Chondrocyte (in vitro differentiated cells): ENCODE measurements around the gene TMPRSS4. TPM values are rescaled to one million over a fixed set of nuclear protein-coding genes. Genes with fewer than 3 reads are reported as not detected.

Experiments used
- DNase-seq: peaks from one replicate; pipeline ENCODE4 v3.0.0; 2021; ENCODE audit warnings: mixed read lengths, low spot score
- H3K27ac Mint-ChIP-seq: one replicate; pipeline ENCODE4 v1.8.0; 2021; ENCODE audit warnings: mild to moderate bottlenecking, moderate library complexity, mixed read lengths; ENCODE audit not compliant: unreplicated experiment
- H3K27me3 Mint-ChIP-seq: 2 replicates; pipeline ENCODE4 v1.8.0; 2021; ENCODE audit warnings: low read depth, mixed read lengths
- H3K36me3 Mint-ChIP-seq: 2 replicates; pipeline ENCODE4 v1.8.0; 2021; ENCODE audit warnings: low read depth, mixed read lengths
- H3K4me1 Mint-ChIP-seq: 2 replicates; pipeline ENCODE4 v1.8.0; 2021; ENCODE audit warnings: low read depth, mild to moderate bottlenecking, mixed read lengths
- H3K4me3 Mint-ChIP-seq: one replicate; pipeline ENCODE4 v1.8.0; 2021; ENCODE audit warnings: mild to moderate bottlenecking, moderate library complexity, mixed read lengths; ENCODE audit not compliant: unreplicated experiment
- H3K9me3 Mint-ChIP-seq: 2 replicates; pipeline ENCODE4 v1.8.0; 2021; ENCODE audit warnings: low read depth, mixed read lengths
- total RNA-seq: library from RNA; stranded (reverse); gene quantifications from 3 replicates; pipeline ENCODE4 v1.2.1, GENCODE V29; 2021
- TF ChIP-seq, protein P1 (sequence below): fragments of 200-600 bp; sonication (generic); IDR thresholded peaks from 2 replicates; pipeline ENCODE4 v1.5.0; 2021; ENCODE audit warnings: antibody characterized with exemption, mild to moderate bottlenecking, moderate library complexity

TMPRSS4 gene
- total RNA-seq, 1 donor from 2014 or later, result not detected

- Mint-ChIP-seq H3K27ac (no peak overlapping the region), H3K9me3 (no peaks in the 10 kb centered on the region), H3K27me3 (peaks cover 28% of the 10 kb centered on the region), H3K4me3 (no peak overlapping the region), H3K4me1 (no peaks in the 10 kb centered on the region), H3K36me3 (no peaks in the 10 kb centered on the region)
- no peak for DNase-seq
- TF ChIP-seq, protein P1, sequence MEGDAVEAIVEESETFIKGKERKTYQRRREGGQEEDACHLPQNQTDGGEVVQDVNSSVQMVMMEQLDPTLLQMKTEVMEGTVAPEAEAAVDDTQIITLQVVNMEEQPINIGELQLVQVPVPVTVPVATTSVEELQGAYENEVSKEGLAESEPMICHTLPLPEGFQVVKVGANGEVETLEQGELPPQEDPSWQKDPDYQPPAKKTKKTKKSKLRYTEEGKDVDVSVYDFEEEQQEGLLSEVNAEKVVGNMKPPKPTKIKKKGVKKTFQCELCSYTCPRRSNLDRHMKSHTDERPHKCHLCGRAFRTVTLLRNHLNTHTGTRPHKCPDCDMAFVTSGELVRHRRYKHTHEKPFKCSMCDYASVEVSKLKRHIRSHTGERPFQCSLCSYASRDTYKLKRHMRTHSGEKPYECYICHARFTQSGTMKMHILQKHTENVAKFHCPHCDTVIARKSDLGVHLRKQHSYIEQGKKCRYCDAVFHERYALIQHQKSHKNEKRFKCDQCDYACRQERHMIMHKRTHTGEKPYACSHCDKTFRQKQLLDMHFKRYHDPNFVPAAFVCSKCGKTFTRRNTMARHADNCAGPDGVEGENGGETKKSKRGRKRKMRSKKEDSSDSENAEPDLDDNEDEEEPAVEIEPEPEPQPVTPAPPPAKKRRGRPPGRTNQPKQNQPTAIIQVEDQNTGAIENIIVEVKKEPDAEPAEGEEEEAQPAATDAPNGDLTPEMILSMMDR, result no peak
Measured at GRCh38 chr11:118067006-118067405, 9.9 kb upstream of the TMPRSS4 start.

DNA sequence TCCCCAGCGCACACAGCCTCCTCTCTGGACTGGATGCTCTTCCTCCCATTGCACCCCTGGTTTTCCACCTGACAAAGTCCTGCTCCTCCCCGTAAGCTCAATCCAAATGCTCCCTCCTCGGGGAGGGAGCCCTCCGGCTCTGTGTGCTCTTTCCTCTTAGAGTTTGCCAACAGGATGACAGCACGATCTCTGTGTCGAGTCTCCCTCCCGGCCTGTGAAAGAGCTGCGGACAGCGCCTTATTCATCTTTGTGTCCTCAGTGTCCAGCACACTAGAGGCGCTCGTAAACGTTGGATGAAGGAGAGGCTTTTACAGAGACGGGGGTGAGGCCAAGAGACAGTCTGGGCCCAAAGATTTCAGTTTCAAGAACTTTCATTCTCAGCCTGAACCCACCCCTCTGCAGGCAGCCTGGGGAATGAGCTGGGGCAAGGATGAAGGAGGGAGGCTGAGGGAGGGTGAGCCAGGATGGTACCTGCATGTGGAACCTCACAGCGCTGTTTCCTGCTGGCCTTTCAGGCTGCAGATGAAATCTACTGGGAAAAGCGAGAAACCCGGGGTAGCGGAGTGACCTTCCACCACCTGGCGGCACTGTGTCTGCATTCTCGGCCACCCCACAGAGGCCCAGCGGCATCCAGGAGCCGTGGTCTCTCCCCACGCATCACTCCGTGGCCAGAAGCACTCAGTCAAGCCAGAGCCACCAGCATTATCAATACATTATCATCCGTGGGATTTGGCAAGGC is 8.5 kb upstream of the TMPRSS4 start:
- Mint-ChIP-seq H3K4me3 (no peak overlapping the region), H3K9me3 (no peaks in the 10 kb centered on the region), H3K4me1 (no peaks in the 10 kb centered on the region), H3K36me3 (no peaks in the 10 kb centered on the region), H3K27me3 (peaks cover 23% of the 10 kb centered on the region), H3K27ac (no peak overlapping the region)
- TF ChIP-seq, protein P1, result no peak
- no peak for DNase-seq

- H3K9me3 Mint-ChIP-seq, result no peaks in the 10 kb centered on the region
- H3K4me3 Mint-ChIP-seq, result no peak overlapping the region
- no peaks in the 10 kb centered on the region for H3K36me3 Mint-ChIP-seq
- peaks cover 16% of the 10 kb centered on the region for H3K27me3 Mint-ChIP-seq
- DNase-seq, result no peak
- no peaks in the 10 kb centered on the region for H3K4me1 Mint-ChIP-seq
- H3K27ac Mint-ChIP-seq, result no peak overlapping the region
- TF ChIP-seq, protein P1, result no peak
Measured at GRCh38 chr11:118068945-118069612, 7.8 kb upstream of the TMPRSS4 start.

- H3K27ac Mint-ChIP-seq, result no peak overlapping the region
- no peaks in the 10 kb centered on the region for H3K9me3 Mint-ChIP-seq
- H3K4me3 Mint-ChIP-seq, result no peak overlapping the region
- peaks cover 19% of the 10 kb centered on the region for H3K27me3 Mint-ChIP-seq
- DNase-seq, result no peak
- no peaks in the 10 kb centered on the region for H3K36me3 Mint-ChIP-seq
- no peaks in the 10 kb centered on the region for H3K4me1 Mint-ChIP-seq
- TF ChIP-seq, protein P1, result no peak
Measured at GRCh38 chr11:118071416-118072030, 5.4 kb upstream of the TMPRSS4 start.

DNA sequence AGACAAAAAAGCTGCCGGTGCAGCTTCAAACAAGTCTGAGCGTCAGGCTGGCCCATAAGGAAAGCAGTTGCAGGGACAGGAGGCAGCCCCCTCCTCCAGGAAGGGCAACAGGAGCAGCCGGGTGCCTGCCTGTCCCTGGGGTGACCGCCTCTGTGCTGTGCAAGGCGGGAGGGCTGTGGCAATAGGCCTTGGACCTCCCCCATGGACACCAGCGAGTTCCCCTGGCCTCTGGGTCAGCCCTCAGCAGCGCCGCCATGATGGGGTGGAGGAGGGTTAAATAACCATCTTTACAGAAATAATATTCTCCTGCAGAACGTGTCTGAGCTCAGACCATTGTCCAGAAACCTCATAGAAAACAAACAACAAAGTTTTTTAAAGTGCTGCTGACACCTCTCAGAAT is 3.3 kb upstream of the TMPRSS4 start:
- TF ChIP-seq, protein P1, result no peak
- Mint-ChIP-seq H3K27ac (no peak overlapping the region), H3K4me3 (no peak overlapping the region), H3K27me3 (peaks cover 27% of the 10 kb centered on the region), H3K36me3 (no peaks in the 10 kb centered on the region), H3K4me1 (no peaks in the 10 kb centered on the region), H3K9me3 (no peaks in the 10 kb centered on the region)
- no peak for DNase-seq
